Measurements from ENCODE around the gene NIF3L1.

GRCh38 chr2:200871151-200871550 is 18.0 kb upstream of the NIF3L1 start:
- TF ChIP-seq SRF (CRISPR knock-in tag; IDR thresholded peaks at IDR 0.05) (no peak), FOXK1 (CRISPR knock-in tag; IDR thresholded peaks at IDR 0.05; ENCODE audit: borderline replicate concordance) (no peak), ELF2 (CRISPR knock-in tag; IDR thresholded peaks at IDR 0.05) (no peak)

Measured in K562 (cell line).